Measurements from ENCODE around the gene ADISSP. TPM values are rescaled to one million over a fixed set of nuclear protein-coding genes. Genes with fewer than 3 reads are reported as not detected.

ADISSP gene
- total and polyA plus RNA-seq, 9 of the 15 experiments (the other 6 are each of a cell fraction or from before 2014, with no cell fraction given): 1.4 to 70.6 (median 23.4) TPM

- TF ChIP-seq CTCF (IDR thresholded peaks at IDR 0.05 in 2 of 3, conservative IDR thresholded peaks at IDR 0.05 in 1 of 3; ENCODE audit: insufficient read depth in 2 of 3, low read depth in 1 of 3, low read length in 3 of 3): peak; percentile 12 to 40 (median 19); a peak in 2 of 6 replicates
- peak; percentile 51; the same call in 1 of the 2 replicates for TF ChIP-seq ZNF143 (CRISPR knock-in tag; IDR thresholded peaks at IDR 0.05)
- no peak for TF ChIP-seq LARP7 (IDR thresholded peaks at IDR 0.05)
- TF ChIP-seq SRSF1 (IDR thresholded peaks at IDR 0.05; ENCODE audit: low read depth, low read length): no peak
- TF ChIP-seq RBM39 (optimal IDR thresholded peaks at IDR 0.05; ENCODE audit: low read depth, low read length): no peak
- TF ChIP-seq CC2D1A (IDR thresholded peaks at IDR 0.05): 0 out of 2 replicates have a peak, but pooled peaks have one; percentile 30
- peak; percentile 16; the same call in 1 of the 2 replicates for TF ChIP-seq NFRKB (IDR thresholded peaks at IDR 0.05; ENCODE audit: low read depth)
- peak; percentile 32 for TF ChIP-seq PRDM10 (IDR thresholded peaks at IDR 0.05; ENCODE audit: partially characterized antibody)
- TF ChIP-seq TOE1 (IDR thresholded peaks at IDR 0.05; ENCODE audit: borderline replicate concordance): peak; percentile 82
- TF ChIP-seq TOE1 (CRISPR knock-in tag; IDR thresholded peaks at IDR 0.05; ENCODE audit: borderline replicate concordance, low read depth): no peak
- TF ChIP-seq BRD9 (IDR thresholded peaks at IDR 0.05; ENCODE audit: low read depth, partially characterized antibody): peak; percentile 31
- TF ChIP-seq GABPA (tag; conservative IDR thresholded peaks at IDR 0.05; ENCODE audit: low read depth): peak; percentile 62
- TF ChIP-seq TAF1 (IDR thresholded peaks at IDR 0.05; ENCODE audit: control insufficient read depth, extremely low read depth, insufficient read depth, low read length, severe bottlenecking): peak; percentile 21
- TF ChIP-seq MYNN (IDR thresholded peaks at IDR 0.05): no peak
- TF ChIP-seq MYNN (CRISPR knock-in tag; IDR thresholded peaks at IDR 0.05): no peak
- peak; percentile 80 for TF ChIP-seq PCBP1 (IDR thresholded peaks at IDR 0.05; ENCODE audit: low read depth, low read length, poor library complexity, severe bottlenecking)
- 0 out of 2 replicates have a peak, but pooled peaks have one; percentile 9 for TF ChIP-seq ATF6 (CRISPR knock-in tag; IDR thresholded peaks at IDR 0.05)
Observed at GRCh38 chr20:3795511-3796468, 28.2 kb upstream of the ADISSP start, which contains the start of gene CDC25B (continued).

All from K562 (cell line).